Hepatocyte (in vitro differentiated cells): ENCODE results near the gene MAP2.

Source experiments
- EZH2 ChIP-seq: fragments of 200-600 bp; sonication (generic); IDR thresholded peaks from 2 replicates; pipeline ENCODE4 v1.6.1; 2016; ENCODE audit warnings: antibody characterized with exemption, mild to moderate bottlenecking, borderline replicate concordance
- TF ChIP-seq, protein P1 (sequence below): fragments of 200-600 bp; sonication (generic); IDR thresholded peaks from 2 replicates; pipeline ENCODE4 v1.5.1; 2016; ENCODE audit warnings: antibody characterized with exemption, mild to moderate bottlenecking; ENCODE audit not compliant: poor library complexity

DNA sequence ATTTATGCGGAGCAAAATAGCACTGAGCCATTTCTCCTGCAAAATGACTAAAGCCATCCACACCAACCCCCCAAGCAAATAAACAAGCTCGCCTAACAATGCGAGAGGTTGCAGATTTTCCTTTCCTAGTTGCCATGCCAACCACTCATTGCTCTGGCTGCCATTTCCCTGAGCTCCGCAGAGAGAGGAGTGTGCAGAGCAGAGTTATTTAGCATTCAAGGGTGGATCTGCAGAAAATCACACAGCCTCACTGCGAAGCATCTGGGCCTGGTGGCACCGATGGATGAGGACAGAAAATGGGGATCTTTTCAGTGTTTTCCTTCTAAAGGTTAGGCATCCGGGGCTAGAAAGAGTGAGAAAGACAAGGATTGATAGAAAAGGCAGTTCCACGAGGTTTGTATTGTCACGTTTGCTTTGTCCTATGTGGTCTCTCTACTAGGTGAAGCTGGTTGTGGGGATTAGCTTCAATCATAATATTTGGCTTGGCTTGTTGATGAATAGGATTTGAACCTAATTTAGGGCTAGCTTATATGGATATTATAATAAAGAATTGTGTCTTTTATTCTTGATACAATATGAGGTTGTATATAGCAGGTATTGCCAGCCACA, 237.5 kb downstream of the MAP2 start:
- TF ChIP-seq, protein P1, sequence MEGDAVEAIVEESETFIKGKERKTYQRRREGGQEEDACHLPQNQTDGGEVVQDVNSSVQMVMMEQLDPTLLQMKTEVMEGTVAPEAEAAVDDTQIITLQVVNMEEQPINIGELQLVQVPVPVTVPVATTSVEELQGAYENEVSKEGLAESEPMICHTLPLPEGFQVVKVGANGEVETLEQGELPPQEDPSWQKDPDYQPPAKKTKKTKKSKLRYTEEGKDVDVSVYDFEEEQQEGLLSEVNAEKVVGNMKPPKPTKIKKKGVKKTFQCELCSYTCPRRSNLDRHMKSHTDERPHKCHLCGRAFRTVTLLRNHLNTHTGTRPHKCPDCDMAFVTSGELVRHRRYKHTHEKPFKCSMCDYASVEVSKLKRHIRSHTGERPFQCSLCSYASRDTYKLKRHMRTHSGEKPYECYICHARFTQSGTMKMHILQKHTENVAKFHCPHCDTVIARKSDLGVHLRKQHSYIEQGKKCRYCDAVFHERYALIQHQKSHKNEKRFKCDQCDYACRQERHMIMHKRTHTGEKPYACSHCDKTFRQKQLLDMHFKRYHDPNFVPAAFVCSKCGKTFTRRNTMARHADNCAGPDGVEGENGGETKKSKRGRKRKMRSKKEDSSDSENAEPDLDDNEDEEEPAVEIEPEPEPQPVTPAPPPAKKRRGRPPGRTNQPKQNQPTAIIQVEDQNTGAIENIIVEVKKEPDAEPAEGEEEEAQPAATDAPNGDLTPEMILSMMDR = no peak
- TF ChIP-seq EZH2 = no peak
